ENCODE results near the gene DUSP9. TPM values are rescaled to one million over a fixed set of nuclear protein-coding genes. Genes with fewer than 3 reads are reported as not detected.

DUSP9 gene
- total and polyA plus RNA-seq, 12 donors: 0.03 to 0.09 TPM; not detected in 10

GRCh38 chrX:153637121-153638040 lies 9.6 kb upstream of the DUSP9 start:
- ATAC-seq (no peak), DNase-seq (no peak)
- H3K27ac ChIP-seq: no peak overlapping the region
- no peaks in the 10 kb centered on the region for H3K36me3 ChIP-seq
- H3K4me3 ChIP-seq: no peak overlapping the region
- no peaks in the 10 kb centered on the region for H3K9me3 ChIP-seq
- peaks cover 0 to 41% (median 9%) of the 10 kb centered on the region in 7 donors for H3K27me3 ChIP-seq
- peaks cover 0 to 21% (median 0%) of the 10 kb centered on the region in 9 donors for H3K4me1 ChIP-seq
- WGBS, 2 donors: 81 to 85% methylated on average over 20 to 26 of the region's 27 CpGs
- TF ChIP-seq, protein P1, sequence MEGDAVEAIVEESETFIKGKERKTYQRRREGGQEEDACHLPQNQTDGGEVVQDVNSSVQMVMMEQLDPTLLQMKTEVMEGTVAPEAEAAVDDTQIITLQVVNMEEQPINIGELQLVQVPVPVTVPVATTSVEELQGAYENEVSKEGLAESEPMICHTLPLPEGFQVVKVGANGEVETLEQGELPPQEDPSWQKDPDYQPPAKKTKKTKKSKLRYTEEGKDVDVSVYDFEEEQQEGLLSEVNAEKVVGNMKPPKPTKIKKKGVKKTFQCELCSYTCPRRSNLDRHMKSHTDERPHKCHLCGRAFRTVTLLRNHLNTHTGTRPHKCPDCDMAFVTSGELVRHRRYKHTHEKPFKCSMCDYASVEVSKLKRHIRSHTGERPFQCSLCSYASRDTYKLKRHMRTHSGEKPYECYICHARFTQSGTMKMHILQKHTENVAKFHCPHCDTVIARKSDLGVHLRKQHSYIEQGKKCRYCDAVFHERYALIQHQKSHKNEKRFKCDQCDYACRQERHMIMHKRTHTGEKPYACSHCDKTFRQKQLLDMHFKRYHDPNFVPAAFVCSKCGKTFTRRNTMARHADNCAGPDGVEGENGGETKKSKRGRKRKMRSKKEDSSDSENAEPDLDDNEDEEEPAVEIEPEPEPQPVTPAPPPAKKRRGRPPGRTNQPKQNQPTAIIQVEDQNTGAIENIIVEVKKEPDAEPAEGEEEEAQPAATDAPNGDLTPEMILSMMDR (IDR thresholded peaks at IDR 0.05): no peak
- intact Hi-C loops (cut with DNase I): no loop called here

DNA sequence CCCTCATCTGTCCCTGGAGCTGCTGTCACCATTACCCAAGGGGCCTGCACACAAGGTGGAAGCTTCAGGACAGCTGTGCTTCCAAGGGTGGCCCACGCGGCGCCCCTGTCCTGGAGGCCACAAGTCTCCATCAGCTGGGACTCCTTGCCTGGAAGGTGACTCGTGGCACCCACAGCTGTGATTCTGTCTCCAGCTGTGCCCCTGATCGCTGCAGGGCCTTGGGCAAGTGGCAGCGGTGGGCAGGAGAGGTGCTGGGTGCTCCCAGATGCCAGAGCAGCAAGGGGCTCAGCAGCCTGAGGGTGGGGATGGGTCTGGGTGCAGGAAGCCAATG lies 9.0 kb upstream of the DUSP9 start:
- Histone ChIP-seq H3K27me3 (peaks cover 0 to 48% (median 15%) of the 10 kb centered on the region in 7 donors), H3K4me3 (no peak overlapping the region), H3K27ac (no peak overlapping the region), H3K36me3 (no peaks in the 10 kb centered on the region), H3K9me3 (no peaks in the 10 kb centered on the region), H3K4me1 (peaks cover 0 to 22% (median 0%) of the 10 kb centered on the region in 9 donors)
- ATAC-seq: no peak
- TF ChIP-seq, protein P1 (IDR thresholded peaks at IDR 0.05): no peak
- 94% methylated on average over 5 to 6 of the region's 6 CpGs for WGBS, 2 donors
- intact Hi-C loops (cut with DNase I): no loop called here
- no peak for DNase-seq

DNA sequence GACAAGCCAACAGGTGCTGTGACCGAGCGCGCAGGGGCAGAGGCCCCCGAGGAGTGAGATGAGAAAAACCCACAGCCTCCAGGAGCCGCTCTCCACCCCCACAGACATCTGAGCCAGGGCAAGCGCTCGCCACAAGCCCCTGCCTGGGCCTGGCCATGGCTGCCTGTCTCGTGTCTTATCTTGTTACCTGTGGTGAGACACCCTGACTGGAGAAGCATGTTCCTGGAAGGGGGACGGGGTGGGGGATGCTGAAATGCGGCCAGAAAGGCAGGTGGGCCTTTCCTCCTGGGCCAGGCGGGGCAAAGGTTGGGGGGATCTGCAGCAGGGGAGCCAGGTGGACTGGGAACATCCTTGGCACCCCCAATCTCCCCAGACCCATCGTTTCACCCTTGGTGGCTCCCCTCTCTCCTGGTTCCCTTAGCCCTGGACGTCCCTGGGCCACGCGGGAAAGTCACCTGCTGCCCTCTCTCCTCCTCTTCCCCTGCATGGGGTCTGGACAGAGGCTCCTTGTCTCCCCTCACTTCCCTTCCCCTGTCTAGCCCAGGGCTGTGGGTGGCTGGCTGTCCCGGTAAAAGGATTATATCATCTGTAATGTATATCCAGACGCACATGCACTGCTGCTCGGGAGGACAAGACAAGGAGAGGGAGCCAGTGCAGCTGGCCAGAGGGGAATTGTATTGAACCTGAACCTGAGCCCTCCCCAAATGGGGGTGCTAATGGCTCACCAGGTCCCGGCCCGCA lies 8.4 kb upstream of the DUSP9 start:
- no peak overlapping the region for H3K27ac ChIP-seq
- no peaks in the 10 kb centered on the region for H3K36me3 ChIP-seq
- no peak for ATAC-seq
- intact Hi-C loops (cut with DNase I): no loop called here
- WGBS, 2 donors: 84 to 86% methylated on average over 11 to 20 of the region's 20 CpGs
- DNase-seq: no peak
- TF ChIP-seq, protein P1 (IDR thresholded peaks at IDR 0.05): no peak
- H3K9me3 ChIP-seq: no peaks in the 10 kb centered on the region
- H3K27me3 ChIP-seq: peaks cover 0 to 53% (median 21%) of the 10 kb centered on the region in 7 donors
- peaks cover 0 to 26% (median 4%) of the 10 kb centered on the region in 9 donors for H3K4me1 ChIP-seq
- H3K4me3 ChIP-seq: no peak overlapping the region

GRCh38 chrX:153639177-153640044 lies 7.6 kb upstream of the DUSP9 start:
- H3K4me3 ChIP-seq: no peak overlapping the region
- no peak overlapping the region for H3K27ac ChIP-seq
- no peak for DNase-seq
- peaks cover 0 to 24% (median 7%) of the 10 kb centered on the region in 9 donors for H3K4me1 ChIP-seq
- intact Hi-C loops (cut with DNase I): loop anchor here in 1 of 10 donors (10.0 kb wide), 1 partner anchor 85 kb away; no protein-coding TSS in a partner anchor
- no peaks in the 10 kb centered on the region for H3K36me3 ChIP-seq
- WGBS, 2 donors: 82 to 85% methylated on average over 20 to 28 of the region's 28 CpGs
- no peak for ATAC-seq
- no peaks in the 10 kb centered on the region for H3K9me3 ChIP-seq
- peaks cover 0 to 51% (median 25%) of the 10 kb centered on the region in 7 donors for H3K27me3 ChIP-seq
- TF ChIP-seq, protein P1 (IDR thresholded peaks at IDR 0.05): no peak

All from heart right ventricle (tissue), 16 donors.